HG02623 (cell line): Measurements from ENCODE around the gene RBMS3.

ENCODE experiments used
- ATAC-seq: cut with Tn5 transposase; IDR thresholded peaks from one replicate; pipeline ENCODE4 v1.9.1; 2021; ENCODE audit warnings: moderate library complexity; ENCODE audit not compliant: unreplicated experiment

Gene RBMS3

DNA sequence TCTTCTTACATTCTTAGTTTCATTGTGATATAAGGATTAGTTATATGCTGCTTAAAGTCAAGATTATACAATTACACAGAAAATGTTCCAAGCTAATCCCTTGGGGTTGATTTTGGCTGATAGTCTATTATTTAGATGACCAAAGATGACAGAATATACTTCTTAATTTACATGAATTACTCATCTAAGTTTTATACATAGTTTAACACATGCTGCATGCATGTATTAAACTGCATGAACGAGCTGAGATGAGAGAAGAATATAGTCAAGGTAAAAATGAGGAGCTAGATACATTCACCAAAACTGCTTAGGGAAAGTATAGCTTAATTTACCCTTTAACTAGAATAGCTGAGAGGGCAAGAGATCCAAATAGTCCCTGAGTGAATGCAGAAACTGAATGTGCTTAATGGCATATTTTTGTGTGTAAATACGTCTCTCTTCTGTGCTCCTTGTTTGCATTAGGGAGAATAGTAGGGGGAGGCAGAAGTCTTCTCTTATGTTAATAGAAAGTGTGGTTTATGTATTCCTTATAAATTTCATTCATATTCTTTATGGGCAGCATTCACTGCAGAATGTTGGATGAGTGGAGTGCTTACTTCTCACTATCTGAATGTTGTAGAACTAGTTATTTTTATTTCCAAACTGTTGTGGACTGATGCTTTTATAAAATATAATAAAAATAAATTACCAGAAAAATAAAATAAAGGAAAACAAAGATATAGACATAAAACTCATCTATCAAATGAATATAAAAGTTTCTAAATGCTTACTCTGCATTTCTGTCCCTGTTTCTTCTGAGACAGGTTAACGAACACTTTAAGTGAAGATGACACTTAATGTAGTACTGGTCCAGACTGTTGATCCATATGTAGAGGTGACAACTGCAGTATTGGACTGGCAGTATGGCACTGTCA is 327.8 kb downstream of the RBMS3 start:
- ATAC-seq, result no peak

DNA sequence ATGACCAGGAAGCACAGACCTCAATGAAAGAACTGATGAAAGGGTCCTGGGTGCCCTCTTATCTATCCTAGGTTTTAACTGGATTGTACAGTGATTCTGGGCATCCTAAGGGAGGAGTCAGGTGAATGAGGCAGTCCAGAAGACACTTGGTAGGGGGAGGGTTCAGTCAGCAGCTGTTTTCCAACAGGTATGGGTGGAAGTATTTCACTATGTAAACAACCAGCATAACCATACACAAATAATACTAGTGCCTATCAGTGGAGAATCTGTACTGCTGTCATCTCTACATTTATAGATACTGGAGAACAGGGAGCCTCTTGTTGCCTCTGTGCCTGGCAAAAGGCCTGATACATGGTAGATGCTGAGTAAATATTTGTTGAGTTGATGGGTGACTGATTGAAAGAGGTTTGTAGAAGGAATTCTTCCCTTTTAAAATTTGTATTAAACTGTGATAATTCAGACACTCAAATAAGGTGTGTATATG is 328.5 kb downstream of the RBMS3 start:
- no peak for ATAC-seq

DNA sequence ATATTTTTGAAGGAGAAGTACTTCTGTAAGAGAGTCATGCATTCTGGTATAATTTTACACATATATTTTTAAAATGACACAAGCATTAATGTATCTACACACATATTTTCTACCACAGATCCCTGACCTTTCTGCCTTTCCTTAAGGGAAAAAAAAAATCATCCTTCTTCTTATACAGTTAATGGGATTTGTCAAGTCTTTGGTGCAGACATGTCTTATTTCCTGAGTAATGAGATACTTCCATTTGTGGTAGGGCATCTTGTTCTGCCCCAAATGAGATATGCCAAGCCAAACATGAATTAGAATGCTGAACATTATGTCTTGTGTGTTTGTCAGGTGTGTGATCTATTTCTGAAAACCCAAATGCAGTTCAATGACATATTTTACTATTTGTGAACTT is 329.9 kb downstream of the RBMS3 start:
- no peak for ATAC-seq

DNA sequence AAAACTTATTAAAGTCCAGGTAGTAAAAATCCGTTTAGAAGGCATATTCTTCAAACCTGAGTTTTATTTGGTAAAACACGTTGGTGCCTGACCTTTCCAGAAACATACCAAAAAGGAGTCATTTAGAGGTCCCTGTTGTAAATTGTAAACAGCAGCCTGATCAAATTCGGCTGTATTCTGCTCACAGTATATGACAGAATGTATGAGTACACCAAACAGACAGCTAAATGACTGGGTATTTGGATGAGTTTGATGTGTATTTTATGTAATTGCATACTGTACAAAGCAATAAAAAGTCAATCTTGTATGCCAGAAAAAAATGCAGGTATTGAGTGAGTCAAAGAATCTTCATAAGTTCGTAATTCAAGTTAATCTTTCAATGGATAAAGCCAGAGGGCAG is 330.4 kb downstream of the RBMS3 start:
- ATAC-seq, result no peak

DNA sequence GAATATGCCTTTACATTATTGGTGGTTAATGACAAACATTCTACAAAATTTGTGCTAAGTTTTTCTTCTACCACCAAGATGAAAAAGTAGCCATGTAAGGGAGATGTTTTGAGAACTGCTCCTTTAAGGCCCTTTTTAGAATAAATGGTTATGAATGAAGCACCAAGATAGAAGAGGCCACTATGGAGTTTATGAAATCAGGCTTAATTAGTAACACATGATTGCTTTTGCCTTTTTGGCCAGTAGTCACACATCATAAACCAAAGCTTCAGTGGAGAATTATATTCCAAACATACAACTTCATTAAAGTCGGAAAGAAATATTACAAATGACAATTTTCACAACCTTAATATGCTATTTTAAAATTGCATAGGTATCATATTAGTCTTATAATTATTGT is 331.7 kb downstream of the RBMS3 start:
- ATAC-seq, result no peak

DNA sequence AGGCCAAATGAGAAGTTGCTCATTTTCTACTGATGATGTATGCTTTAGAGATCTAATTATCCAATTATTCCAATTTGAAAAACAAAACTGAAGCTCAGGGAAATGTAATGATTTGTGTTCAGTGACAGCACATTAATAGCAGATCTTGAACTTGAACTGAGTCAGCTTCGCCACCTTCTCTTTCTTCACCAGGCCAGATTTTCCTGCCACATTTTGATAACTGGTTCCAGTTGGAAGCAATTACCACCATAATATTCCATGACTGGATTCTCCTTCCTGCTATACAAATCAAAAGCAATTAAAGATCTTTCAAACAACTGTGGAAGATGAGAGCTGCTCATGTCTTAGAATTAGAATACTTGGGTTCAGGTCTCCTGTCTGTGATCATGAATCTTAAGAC is 334.1 kb downstream of the RBMS3 start:
- ATAC-seq, result no peak

DNA sequence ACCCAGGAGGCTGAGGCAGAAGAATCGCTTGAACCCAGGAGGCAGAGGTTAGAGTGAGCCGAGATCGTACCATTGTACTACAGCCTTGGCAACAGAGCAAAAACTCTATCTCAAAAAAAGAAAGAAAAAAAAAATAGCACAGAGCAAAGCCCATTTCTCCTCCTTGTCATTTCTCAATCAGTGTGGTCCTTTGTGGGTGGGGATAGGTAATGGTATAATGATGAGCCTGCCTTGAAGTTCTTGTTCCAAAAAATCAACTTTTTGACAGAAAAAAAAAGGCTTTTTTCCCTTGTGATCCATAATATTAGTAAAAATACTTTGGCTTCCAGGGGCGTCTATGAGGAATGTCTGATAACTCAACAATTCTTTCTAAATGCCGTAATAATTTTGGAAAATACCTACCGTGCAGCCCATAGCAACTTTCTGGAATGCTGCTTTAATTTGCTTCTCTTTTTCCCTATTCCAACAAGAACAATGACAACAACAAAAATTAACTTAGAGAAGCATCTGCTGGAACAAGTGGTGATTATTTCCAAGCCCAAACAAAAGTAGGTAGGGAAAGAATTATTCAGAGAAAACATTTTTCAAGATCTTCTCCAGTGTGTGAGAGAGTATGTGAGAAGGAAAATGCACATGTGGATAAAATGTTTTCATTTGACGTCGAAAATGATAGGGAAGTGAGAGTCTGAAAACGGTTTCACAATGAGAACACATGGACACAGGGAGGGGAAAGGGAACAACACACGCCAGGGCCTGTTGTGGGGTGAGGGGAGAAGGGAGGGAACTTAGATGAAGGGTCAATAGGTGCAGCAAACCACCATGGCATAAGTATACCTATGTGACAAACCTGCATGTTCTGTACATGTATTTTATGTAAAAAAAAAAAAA is 337.8 kb downstream of the RBMS3 start:
- no peak for ATAC-seq

DNA sequence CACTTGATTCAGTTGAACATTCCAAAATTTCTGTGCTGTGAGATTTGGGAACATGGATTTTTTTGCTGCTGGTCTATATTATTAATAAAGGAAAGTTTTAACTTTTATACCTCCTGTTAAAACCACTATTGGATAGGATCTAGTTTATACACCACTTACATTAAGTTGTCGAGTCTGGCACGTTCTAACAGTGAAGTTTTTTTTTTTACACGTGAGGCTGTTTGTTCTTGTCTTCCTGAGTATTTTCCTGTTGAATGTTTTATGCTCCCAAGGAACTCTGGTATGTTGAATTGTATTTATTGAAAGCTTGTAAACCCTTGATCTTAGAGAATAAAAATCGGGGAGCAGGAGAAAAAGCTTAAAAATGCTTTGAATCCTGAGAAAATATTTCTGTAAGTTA is 338.8 kb downstream of the RBMS3 start:
- no peak for ATAC-seq

DNA sequence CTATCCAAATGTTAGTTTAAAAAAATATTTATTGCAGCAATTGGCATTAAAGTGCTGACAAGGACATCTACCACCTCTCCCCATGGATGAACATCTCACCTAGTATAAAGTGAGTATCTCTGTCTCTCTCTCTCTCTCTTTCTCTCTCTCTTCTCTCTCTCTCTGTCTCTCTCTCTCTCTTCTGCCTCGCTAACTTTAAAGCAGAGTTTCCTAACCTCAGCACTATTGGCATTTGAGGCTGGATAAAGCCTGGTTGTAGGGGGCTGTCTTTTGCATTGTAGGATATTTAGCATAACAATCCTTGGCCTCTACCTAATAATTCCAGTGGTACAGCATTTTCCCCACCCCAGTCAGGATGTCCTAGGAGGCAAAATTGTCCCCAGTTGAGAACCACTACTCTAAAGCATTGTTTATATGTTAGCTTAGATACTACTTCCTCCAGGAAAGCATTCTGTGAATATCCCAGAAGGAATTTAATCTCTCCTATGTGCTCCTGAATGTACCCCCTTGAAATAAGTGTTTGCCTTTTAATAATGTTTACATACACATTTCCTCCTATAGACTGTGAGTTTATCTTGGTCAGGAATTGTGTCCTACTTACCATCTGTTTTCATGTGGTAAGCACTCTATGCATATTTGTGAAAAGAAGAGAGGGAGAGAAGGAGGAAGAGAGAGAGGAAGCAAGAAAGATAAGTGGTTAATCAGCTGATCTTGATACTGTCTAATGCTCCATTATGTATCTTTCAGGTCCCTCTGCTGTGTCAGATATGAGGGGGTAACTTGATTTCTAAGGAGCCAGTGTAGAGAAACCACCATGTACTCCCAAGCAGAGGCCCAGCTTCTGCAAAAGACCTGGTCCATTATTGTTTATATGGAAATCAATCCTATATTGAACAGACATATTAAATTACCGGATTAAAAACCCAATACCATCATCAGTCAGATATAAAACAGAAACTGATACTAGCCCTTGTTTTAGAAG is 346.6 kb downstream of the RBMS3 start:
- no peak for ATAC-seq

DNA sequence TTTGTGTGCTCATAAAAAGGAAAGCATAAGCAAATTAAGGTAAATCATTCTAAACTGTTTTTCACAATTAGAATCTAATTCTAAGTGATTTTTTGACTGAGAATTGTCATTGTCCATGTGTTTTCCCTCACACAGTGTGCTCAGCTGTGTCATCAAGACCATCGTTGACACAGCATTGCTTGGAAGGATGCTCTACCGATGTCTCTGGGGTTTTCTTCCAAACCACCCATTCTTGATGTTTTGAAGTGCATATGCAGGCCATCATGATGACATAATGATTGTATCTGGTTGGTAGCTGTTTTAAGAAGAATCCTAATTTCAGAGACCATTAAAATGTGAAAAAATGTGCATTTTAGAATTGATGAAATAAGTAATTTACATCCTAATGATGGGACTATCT is 347.9 kb downstream of the RBMS3 start:
- no peak for ATAC-seq

DNA sequence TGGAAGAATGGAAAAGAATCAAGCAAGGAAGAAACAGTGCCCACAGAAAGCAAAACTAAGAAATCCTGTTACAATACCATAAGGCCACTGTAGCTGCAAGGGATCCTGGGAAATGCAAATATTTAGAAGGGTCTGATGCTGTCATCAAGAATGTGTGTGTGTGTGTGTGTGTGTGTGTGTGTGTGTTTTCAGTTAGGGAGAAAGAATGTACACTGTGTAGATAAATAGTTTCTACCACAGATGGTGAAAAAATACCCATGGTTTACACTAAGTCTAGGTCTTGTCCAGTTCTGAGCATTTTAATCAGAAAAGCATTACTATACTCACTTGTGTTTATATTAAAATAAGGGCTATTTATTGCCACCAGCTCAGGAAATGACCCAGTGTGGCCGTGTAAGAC is 355.0 kb downstream of the RBMS3 start:
- no peak for ATAC-seq

DNA sequence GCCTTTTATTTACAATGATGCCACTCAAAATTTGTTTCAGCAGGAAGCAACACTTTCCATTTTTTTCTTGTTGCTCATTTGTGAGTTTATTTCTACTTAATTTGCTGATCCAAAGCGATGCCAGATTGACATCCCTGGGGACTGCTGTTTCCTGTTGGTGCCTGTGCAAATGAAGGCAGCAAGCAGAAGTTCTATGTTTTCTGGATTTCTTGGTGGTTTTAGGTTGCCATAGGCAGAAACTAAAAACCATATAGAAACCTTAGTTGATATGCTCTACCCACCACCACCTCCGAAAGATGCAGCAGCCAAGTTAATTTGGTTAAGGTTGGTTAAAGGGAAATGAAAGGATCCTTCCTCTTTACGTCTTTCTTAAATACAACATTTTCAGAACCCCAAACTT is 356.2 kb downstream of the RBMS3 start:
- ATAC-seq, result no peak

DNA sequence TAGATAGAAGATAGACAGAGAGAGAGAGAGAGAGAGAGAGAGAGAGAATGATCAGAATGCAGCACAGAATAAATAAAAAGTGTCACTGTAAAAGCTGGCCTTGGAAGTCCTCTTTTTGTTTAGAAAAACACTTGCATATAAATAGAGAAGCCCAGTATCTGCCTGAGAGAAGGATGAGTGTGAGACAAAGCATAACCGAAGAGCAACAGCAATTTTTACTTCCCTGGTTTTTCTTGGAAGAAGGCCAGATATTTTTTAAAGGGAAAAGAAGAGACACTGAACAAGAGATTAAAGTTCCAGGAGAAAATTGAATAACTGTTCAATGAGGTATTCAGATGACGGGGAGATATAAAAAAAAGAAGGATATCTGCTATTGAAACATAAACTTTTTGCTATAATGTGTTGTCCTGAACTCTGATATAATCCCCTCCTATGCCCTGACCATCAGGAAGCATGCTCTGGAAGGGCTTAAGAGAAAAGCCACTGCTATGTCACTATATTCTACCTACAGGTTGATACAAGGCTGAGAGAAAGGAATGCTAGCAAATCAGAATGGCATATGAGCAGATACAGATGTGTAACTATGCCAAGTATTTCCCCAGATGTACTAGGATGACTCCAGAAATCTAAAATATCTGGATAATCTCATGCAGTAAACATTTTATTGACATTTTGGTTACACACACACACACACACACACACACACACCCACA is 358.9 kb downstream of the RBMS3 start:
- ATAC-seq, result no peak

DNA sequence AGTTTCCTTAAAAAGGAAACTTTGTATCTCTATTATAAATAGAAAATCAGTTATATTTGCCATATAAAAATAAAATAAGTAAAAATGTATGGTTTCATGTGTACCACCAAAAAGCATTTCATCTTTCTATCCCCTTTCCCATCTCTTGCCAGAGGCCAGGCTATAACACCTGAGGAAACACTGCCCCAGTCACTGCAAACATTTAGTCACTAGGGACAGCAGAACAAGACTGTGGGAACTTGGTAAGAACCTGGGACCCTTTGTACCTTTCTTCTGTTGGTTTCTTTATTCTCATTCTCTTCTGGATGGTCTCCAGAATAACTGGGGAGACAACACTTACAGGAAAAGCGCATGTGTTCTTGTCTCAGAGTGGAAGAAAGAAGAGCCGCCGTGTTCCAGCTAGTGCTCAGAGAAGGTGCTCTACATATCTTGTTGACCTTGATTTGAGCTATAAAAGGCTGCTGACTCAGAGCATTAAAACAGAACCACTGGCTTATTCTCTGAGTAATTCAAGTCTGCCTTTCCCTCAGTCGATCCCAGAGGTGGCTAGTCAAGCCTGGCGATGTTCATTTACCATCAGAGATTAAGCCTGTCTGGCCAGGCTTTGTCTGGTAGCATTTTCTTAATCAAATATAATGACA is 361.6 kb downstream of the RBMS3 start:
- ATAC-seq, result no peak

DNA sequence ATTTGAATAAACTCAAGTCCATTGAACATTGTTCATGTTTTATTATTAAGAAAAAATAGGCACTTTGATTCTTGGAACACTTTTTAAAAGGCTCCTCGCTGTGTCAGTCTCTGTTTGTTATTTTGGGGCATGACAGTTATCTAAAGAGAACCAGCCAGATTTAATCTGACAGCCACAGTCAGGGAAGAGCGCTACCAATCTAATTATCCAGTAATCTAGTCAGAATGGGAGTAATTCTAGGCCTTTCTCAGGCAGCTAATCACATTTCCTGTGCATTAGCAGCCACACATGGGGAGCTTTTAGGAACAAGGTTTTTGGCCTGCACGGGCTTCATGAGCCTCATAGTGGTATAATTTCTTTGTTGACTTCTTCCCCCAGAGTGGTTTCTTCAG is 362.2 kb downstream of the RBMS3 start:
- no peak for ATAC-seq

DNA sequence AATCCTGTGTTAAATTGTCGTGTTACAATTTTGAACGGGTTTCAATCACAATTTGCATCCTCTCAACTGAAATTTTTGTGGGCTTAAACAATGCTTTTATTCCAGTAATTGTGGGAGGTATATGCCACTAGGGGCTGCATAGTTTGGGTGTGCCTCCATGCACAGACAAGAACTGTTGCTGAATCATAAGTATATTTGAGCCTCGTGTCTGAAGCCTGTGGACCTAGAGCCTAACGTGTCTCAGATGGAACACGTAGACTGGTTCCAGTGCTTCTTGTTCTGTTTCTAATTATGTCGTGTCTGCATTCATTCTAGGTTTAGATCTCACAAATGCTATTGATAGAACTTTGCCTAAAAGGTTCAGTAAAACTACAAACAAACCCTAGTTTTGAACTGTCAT is 363.4 kb downstream of the RBMS3 start:
- no peak for ATAC-seq

DNA sequence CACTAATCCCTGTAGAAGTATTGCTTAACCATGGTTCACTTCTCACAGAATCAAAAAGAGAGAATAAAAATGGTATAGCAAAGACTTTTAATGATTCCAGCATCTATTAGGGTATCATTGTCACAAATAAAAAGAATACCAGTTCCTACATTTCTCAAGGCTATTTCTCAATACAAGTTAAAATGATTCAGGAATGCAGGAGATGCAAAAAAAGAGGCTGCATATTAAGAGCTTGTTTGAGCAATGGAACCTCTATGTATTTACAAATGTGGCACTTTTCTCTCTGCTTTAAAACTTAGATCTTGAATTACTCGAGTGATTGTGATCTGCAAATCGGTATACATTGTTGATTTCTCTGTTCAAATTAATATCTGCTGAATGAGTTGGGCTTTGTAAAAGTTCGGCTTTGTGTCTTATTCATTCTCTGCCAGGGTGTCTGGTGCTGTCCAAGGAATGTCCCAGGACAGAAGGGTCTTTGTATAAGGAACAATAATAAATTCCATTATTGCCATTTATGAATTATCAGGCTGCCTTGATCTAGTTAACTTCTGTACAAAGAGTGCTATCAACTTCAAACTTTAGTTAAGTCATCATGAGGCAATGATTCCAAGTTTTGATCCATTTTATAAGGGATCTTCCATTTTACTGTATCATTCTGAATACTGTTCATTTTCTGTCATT is 364.2 kb downstream of the RBMS3 start:
- no peak for ATAC-seq

DNA sequence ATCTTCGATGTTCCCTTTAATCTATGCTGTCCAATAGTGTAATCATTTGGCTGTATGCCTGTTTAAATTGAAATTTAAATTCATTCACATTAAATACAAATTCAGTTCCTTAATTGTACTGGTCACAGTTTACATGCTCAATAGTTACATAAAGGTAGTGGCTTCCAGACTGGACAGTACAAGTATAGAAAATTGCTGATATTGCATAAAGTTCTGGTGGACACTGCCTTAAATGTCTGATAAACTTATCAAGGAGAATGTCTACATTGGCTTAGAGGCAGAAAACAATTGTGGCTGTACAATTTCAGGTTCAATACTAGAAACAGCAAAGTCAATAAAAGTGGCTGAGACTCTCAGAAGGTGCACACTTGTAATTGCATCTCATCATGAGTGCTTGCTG is 365.2 kb downstream of the RBMS3 start:
- no peak for ATAC-seq
